Small intestine (tissue), 7 donors: Measurements from ENCODE around the gene GJB4. TPM values are rescaled to one million over a fixed set of nuclear protein-coding genes. Genes with fewer than 3 reads are reported as not detected.
"Not testable (repeated sequence)": the region's sequence is repeated elsewhere in the genome, so short reads cannot be mapped to it uniquely, and the experiment has no call there.

Source experiments
- DNase-seq, 2 donors: peaks; one replicate each; pipeline versions ENCODE4 v3.0.0 to v3.0.0-alpha.2; 2013
- FAIRE-seq: peaks from 2 replicates; lab custom pipeline; 2012; peaks lifted over from hg19 to GRCh38; lab: Jason Lieb, UNC
- H3K27ac ChIP-seq, 3 donors: one replicate each; pipeline ENCODE4 v1.5.1; 2013; ENCODE audit warnings: low read length in 2 of 3, mild to moderate bottlenecking in 2 of 3, control low read depth in 1 of 3, inconsistent platforms in 1 of 3, low read depth in 1 of 3, moderate library complexity in 1 of 3
- H3K27me3 ChIP-seq, 3 donors: one replicate each; pipeline ENCODE4 v1.6.1; 2013; ENCODE audit warnings: low read length in 3 of 3, inconsistent platforms in 1 of 3; ENCODE audit not compliant: control insufficient read depth in 3 of 3, insufficient read depth in 3 of 3
- H3K36me3 ChIP-seq, 3 donors: one replicate each; pipeline ENCODE4 v1.6.1; 2013; ENCODE audit warnings: low read length in 3 of 3, inconsistent platforms in 1 of 3, low read depth in 1 of 3, mild to moderate bottlenecking in 1 of 3, moderate library complexity in 1 of 3; ENCODE audit not compliant: control insufficient read depth in 3 of 3, insufficient read depth in 2 of 3
- H3K4me1 ChIP-seq, 3 donors: one replicate each; pipeline ENCODE4 v1.6.1; 2013; ENCODE audit warnings: low read length in 2 of 3, inconsistent platforms in 1 of 3, low read depth in 1 of 3, mild to moderate bottlenecking in 1 of 3, moderate library complexity in 1 of 3; ENCODE audit not compliant: control insufficient read depth in 3 of 3, insufficient read depth in 2 of 3
- H3K4me3 ChIP-seq, 3 donors: one replicate each; pipeline ENCODE4 v1.5.1; 2013; ENCODE audit warnings: low read length in 3 of 3, control low read depth in 1 of 3, inconsistent platforms in 1 of 3, low read depth in 1 of 3, mild to moderate bottlenecking in 1 of 3, moderate library complexity in 1 of 3
- H3K9me3 ChIP-seq, 2 donors: one replicate each; pipeline ENCODE4 v1.6.1; 2013; ENCODE audit warnings: low read depth in 1 of 2, low read length in 1 of 2; ENCODE audit not compliant: control insufficient read depth in 2 of 2, insufficient read depth in 1 of 2
- WGBS, 3 donors: extraction: QIAGEN DNeasy Blood & Tissue Kit; methylation state at CpG; one replicate each; pipeline ENCODE4 v1.1.7; 2013; 5-methylcytosine and 5-hydroxymethylcytosine counted together
- polyA plus RNA-seq, 4 donors: library from polyadenylated mRNA; stranded (reverse) in 3 of 4; unstranded in 1 of 4; fragments of 200-250 nt in 3 of 4; fragments of 120-200 nt in 1 of 4; gene quantifications; one replicate each; pipeline versions ENCODE4 v1.2.1 to v1.2.3, GENCODE V29; 2013
- donor health status: healthy with polysubstance abuse.
- donor health status: control.
- donor health status: control.
- donor health status: Bipolar disorder and iron deficiency.
- donor health status: healthy.

Gene GJB4
- polyA plus RNA-seq, 4 donors = 0.07 to 0.47 TPM; not detected in 2

- H3K27ac ChIP-seq = no peak overlapping the region
- no peak overlapping the region for H3K4me3 ChIP-seq
- H3K36me3 ChIP-seq = no peaks in the 10 kb centered on the region
- H3K4me1 ChIP-seq = peaks cover 0 to 30% (median 0%) of the 10 kb centered on the region in 3 donors
- WGBS, 3 donors = 51 to 61% (median 58%) methylated on average over 7 of the region's 7 CpGs
- DNase-seq = no peak
- peaks cover 0 to 3% (median 2%) of the 10 kb centered on the region in 3 donors for H3K27me3 ChIP-seq
- no peaks in the 10 kb centered on the region for H3K9me3 ChIP-seq
- no peak for FAIRE-seq
These were observed 3.1 kb downstream of the GJB4 start for GRCh38 chr1:34762474-34763141.

DNA sequence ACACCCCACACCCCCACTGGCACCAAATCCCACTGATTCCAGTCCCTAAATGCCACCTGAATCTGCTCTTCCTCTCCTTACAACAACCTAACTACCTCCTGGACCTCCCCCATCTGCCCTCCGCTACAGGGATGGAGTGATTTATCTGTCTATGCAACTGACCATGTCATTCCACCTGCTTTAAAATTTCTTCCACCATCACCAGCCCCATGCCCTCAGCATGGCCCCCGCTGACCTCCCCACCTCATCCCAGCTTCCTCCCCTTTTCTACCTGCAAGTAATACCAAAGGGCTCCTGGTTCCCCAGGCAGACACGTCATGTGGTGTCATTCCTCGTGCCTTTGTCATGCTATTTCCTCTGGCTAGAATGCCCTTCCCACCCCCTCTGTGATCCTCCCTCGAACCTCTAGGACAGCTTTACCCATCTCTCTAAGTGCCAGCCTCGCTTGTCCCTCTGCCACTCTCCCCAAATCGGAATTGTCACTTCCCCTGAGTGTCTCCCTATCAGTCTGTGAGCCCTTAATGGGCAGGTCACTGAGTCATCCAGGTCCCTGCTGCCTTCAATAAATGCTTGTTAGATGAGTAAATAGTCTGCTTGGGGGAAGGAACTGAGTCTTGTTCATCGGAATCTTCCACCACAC, 3.7 kb downstream of the GJB4 start:
- Histone ChIP-seq H3K9me3 (no peaks in the 10 kb centered on the region), H3K4me3 (no peak overlapping the region), H3K27ac (peak overlapping the region in 1 of 3 donors; percentile 11), H3K4me1 (peaks cover 0 to 28% (median 0%) of the 10 kb centered on the region in 3 donors), H3K36me3 (no peaks in the 10 kb centered on the region), H3K27me3 (peaks cover 0 to 3% (median 2%) of the 10 kb centered on the region in 3 donors)
- peak in 1 of 2 donors; percentile 46 for DNase-seq
- WGBS, 3 donors = 26 to 46% (median 34%) methylated on average over 8 of the region's 8 CpGs
- FAIRE-seq = no peak

- no peak for FAIRE-seq
- WGBS, 3 donors = 79 to 81% (median 80%) methylated on average over 3 of the region's 3 CpGs
- peaks cover 0 to 2% (median 0%) of the 10 kb centered on the region in 3 donors for H3K27me3 ChIP-seq
- DNase-seq = no peak
- H3K4me3 ChIP-seq = no peak overlapping the region
- peaks cover 0 to 1% (median 0%) of the 10 kb centered on the region in 3 donors for H3K4me1 ChIP-seq
- no peaks in the 10 kb centered on the region for H3K9me3 ChIP-seq
- H3K27ac ChIP-seq = no peak overlapping the region
- H3K36me3 ChIP-seq = no peaks in the 10 kb centered on the region
These were observed 9.3 kb downstream of the GJB4 start for GRCh38 chr1:34768856-34769255.

GRCh38 chr1:34770891-34771504, 11.5 kb downstream of the GJB4 start:
- Histone ChIP-seq H3K4me1 (no peaks in the 10 kb centered on the region), H3K27ac (no peak overlapping the region), H3K4me3 (no peak overlapping the region), H3K36me3 (no peaks in the 10 kb centered on the region), H3K9me3 (no peaks in the 10 kb centered on the region), H3K27me3 (peaks cover 0 to 3% (median 0%) of the 10 kb centered on the region in 3 donors)
- FAIRE-seq = no peak
- no peak for DNase-seq
- 74 to 81% (median 78%) methylated on average over 5 of the region's 5 CpGs for WGBS, 3 donors

DNA sequence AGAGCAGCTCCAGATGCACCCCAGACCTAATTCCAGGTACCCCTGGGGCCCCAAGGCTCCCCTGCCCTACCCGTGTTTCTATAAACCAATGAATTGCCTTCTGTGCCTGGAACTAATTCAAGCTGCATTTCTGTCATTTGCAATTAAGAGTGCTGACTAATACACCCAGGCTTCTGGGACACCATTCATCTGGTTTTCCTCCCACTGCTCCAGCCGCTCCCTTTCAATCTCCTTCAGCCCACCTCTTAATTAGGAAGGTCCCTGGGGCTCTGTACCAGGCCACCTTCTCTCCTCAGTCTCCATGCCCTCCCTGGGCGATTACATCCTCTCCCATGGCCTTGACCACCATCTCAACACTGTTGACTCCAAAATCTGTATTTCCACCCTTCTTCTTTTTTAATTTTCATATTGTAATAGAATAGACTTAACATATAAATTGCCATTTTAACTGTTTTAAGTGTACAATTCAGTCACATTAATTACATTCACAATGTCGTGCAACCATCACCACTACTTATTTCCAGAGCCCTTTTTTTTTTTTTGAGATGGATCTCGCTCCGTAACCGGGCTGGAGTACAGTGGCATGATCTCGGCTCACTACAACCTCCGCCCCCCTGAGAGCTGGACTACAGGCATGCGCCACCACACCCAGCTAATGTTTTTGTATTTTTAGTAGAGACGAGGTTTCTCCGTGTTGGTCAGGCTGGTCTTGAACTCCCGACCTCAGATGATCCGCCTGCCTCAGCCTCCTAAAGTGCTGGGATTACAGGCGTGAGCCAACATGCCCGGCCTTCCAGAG, 12.2 kb downstream of the GJB4 start:
- Histone ChIP-seq H3K4me1 (no peaks in the 10 kb centered on the region), H3K9me3 (no peaks in the 10 kb centered on the region)
- WGBS, 3 donors = 84 to 86% (median 86%) methylated on average over 16 of the region's 16 CpGs

DNA sequence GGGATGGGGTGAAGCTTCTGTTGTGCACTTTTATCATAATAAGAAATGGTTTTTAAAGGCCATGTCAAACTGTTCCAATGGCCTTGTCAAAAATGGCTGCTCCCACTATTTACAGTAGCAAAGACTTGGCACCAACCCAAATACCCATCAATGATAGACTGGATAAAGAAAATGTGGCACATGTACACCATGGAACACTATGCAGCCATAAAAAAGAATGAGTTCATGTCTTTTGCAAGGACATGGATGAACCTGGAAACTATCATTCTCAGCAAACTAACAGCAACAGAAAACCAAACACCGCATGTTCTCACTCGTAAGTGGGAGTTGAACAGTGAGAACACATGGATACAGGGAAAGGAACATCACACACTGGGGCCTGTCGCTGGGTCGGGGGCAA, 13.6 kb downstream of the GJB4 start:
- not testable (repeated sequence) for FAIRE-seq, H3K36me3 ChIP-seq, H3K4me3 ChIP-seq, H3K27ac ChIP-seq, H3K27me3 ChIP-seq, H3K4me1 ChIP-seq, H3K9me3 ChIP-seq, DNase-seq
- WGBS, 3 donors = 82 to 93% (median 87%) methylated on average over 4 of the region's 4 CpGs

More for the DNA sequence above, 12.2 kb downstream of the GJB4 start:
- DNase-seq (no peak), FAIRE-seq (no peak)
- no peak overlapping the region for H3K27ac ChIP-seq
- H3K4me3 ChIP-seq = no peak overlapping the region
- H3K36me3 ChIP-seq = no peaks in the 10 kb centered on the region
- peaks cover 0 to 3% (median 0%) of the 10 kb centered on the region in 3 donors for H3K27me3 ChIP-seq

DNA sequence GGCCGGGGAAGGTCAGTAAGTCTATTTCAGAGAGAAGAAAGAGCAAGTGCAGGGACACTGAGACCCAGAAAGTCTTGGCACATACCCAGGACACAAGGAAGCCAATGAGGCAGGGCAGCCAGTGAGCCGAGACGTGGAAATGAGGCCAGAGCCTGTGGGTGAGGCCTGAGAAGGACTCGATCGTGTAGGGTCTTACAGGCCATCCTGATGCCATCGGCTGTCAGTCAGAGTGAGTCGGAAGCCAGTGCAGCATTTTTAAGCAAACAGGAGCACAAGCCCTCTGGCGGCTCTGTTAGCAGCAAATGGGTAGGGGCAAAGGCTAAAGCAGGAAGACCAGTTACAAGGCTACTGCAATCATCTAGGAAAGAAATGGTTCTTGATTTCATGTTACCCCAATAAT, 15.4 kb downstream of the GJB4 start:
- Histone ChIP-seq H3K4me1 (no peaks in the 10 kb centered on the region), H3K27me3 (peaks cover 0 to 7% (median 2%) of the 10 kb centered on the region in 3 donors), H3K27ac (no peak overlapping the region), H3K9me3 (no peaks in the 10 kb centered on the region), H3K36me3 (no peaks in the 10 kb centered on the region), H3K4me3 (no peak overlapping the region)
- FAIRE-seq (no peak), DNase-seq (no peak)
- WGBS, 3 donors = 62 to 80% (median 78%) methylated on average over 8 of the region's 8 CpGs

GRCh38 chr1:34776911-34777310, 17.4 kb downstream of the GJB4 start:
- 63 to 73% (median 72%) methylated on average over 3 of the region's 3 CpGs for WGBS, 3 donors
- DNase-seq = no peak
- Histone ChIP-seq H3K27ac (no peak overlapping the region), H3K4me3 (no peak overlapping the region), H3K9me3 (no peaks in the 10 kb centered on the region), H3K4me1 (peaks cover 0 to 3% (median 0%) of the 10 kb centered on the region in 3 donors), H3K36me3 (no peaks in the 10 kb centered on the region), H3K27me3 (peaks cover 0 to 17% (median 14%) of the 10 kb centered on the region in 3 donors)
- no peak for FAIRE-seq
